ENCODE data around the gene ZMIZ1. TPM values are rescaled to one million over a fixed set of nuclear protein-coding genes. Genes with fewer than 3 reads are reported as not detected.
A peak's percentile ranks its signal among the peaks of the same experiment; 100 is the strongest.

The ZMIZ1 gene
- total RNA-seq, 1 donor from 2014 or later, result 84.7 TPM

- Histone ChIP-seq H3K4me1 (peaks cover 91% of the 10 kb centered on the region), H3K27me3 (no peaks in the 10 kb centered on the region), H3K36me3 (no peaks in the 10 kb centered on the region), H3K4me3 (no peak overlapping the region), H3K27ac (peak overlapping the region; percentile 92), H3K9me3 (no peaks in the 10 kb centered on the region)
- peak; percentile 22 for TF ChIP-seq CTCF (IDR thresholded peaks at IDR 0.05)
- ATAC-seq, result peak; percentile 61
- DNase-seq, result peak; percentile 85
- intact Hi-C loops (cut with DNase I), result no loop called here
Measured at GRCh38 chr10:79146611-79147130, 77.9 kb downstream of the ZMIZ1 start.

- H3K27ac ChIP-seq, result peak overlapping the region; percentile 92
- no peak for DNase-seq
- H3K4me1 ChIP-seq, result peaks cover 91% of the 10 kb centered on the region
- H3K4me3 ChIP-seq, result no peak overlapping the region
- TF ChIP-seq CTCF (IDR thresholded peaks at IDR 0.05), result no peak
- H3K36me3 ChIP-seq, result no peaks in the 10 kb centered on the region
- ATAC-seq, result no peak
- H3K27me3 ChIP-seq, result no peaks in the 10 kb centered on the region
- intact Hi-C loops (cut with DNase I), result no loop called here
- H3K9me3 ChIP-seq, result no peaks in the 10 kb centered on the region
Measured at GRCh38 chr10:79147306-79147705, 78.5 kb downstream of the ZMIZ1 start.

GRCh38 chr10:79147796-79148451 lies 79.2 kb downstream of the ZMIZ1 start:
- H3K4me3 ChIP-seq, result no peak overlapping the region
- no peaks in the 10 kb centered on the region for H3K9me3 ChIP-seq
- intact Hi-C loops (cut with DNase I), result no loop called here
- no peak for TF ChIP-seq CTCF (IDR thresholded peaks at IDR 0.05)
- H3K27me3 ChIP-seq, result no peaks in the 10 kb centered on the region
- ATAC-seq, result no peak
- H3K36me3 ChIP-seq, result no peaks in the 10 kb centered on the region
- peak overlapping the region; percentile 92 for H3K27ac ChIP-seq
- DNase-seq, result no peak
- H3K4me1 ChIP-seq, result peaks cover 88% of the 10 kb centered on the region

GRCh38 chr10:79148452-79149344 lies 79.9 kb downstream of the ZMIZ1 start:
- Histone ChIP-seq H3K27me3 (no peaks in the 10 kb centered on the region), H3K9me3 (no peaks in the 10 kb centered on the region), H3K27ac (peak overlapping the region; percentile 92), H3K4me1 (peaks cover 90% of the 10 kb centered on the region), H3K36me3 (no peaks in the 10 kb centered on the region), H3K4me3 (no peak overlapping the region)
- intact Hi-C loops (cut with DNase I), result no loop called here
- DNase-seq (peak; percentile 83), ATAC-seq (peak; percentile 13)
- no peak for TF ChIP-seq CTCF (IDR thresholded peaks at IDR 0.05)

- H3K27me3 ChIP-seq, result no peaks in the 10 kb centered on the region
- ATAC-seq (no peak), DNase-seq (no peak)
- H3K4me1 ChIP-seq, result peaks cover 88% of the 10 kb centered on the region
- intact Hi-C loops (cut with DNase I), result no loop called here
- TF ChIP-seq CTCF (IDR thresholded peaks at IDR 0.05), result no peak
- H3K27ac ChIP-seq, result peak overlapping the region; percentile 92
- H3K9me3 ChIP-seq, result no peaks in the 10 kb centered on the region
- H3K4me3 ChIP-seq, result no peak overlapping the region
- no peaks in the 10 kb centered on the region for H3K36me3 ChIP-seq
Measured at GRCh38 chr10:79149345-79149661, 80.5 kb downstream of the ZMIZ1 start.
